SU-DHL-6 (cell line): ENCODE data around the gene CERS6.
A peak's percentile ranks its signal among the peaks of the same experiment; 100 is the strongest.

Experiments used
- H2AFZ ChIP-seq: fragments of 200-600 bp; sonication (generic); 2 replicates; pipeline ENCODE4 v1.6.1; 2014; ENCODE audit warnings: low read depth, mild to moderate bottlenecking, moderate library complexity, mixed read lengths, antibody characterized with exemption, low read length; ENCODE audit not compliant: severe bottlenecking
- H3F3A ChIP-seq: fragments of 200-600 bp; shearing (Covaris generic); 2 replicates; pipeline ENCODE4 v1.6.0; 2016; ENCODE audit warnings: antibody characterized with exemption, mild to moderate bottlenecking; ENCODE audit not compliant: insufficient read depth
- H3K27ac ChIP-seq: fragments of 200-600 bp; sonication (generic); 2 replicates; pipeline ENCODE4 v1.5.1; 2016; ENCODE audit warnings: low read depth, mild to moderate bottlenecking, low read length, moderate library complexity, mixed read lengths
- H3K27me3 ChIP-seq: fragments of 200-600 bp; sonication (generic), shearing (Covaris generic); 2 replicates; pipeline ENCODE4 v1.6.0; 2014; ENCODE audit warnings: mild to moderate bottlenecking, low read length
- H3K36me3 ChIP-seq: fragments of 200-600 bp; sonication (generic); 2 replicates; pipeline ENCODE4 v1.6.1; 2014; ENCODE audit warnings: mild to moderate bottlenecking, low read length, mixed read lengths
- H3K4me2 ChIP-seq: fragments of 300-600, 200-600 bp; shearing (Covaris generic), sonication (generic); 2 replicates; pipeline ENCODE4 v1.6.0; 2014; ENCODE audit warnings: low read length, low read depth, mild to moderate bottlenecking; ENCODE audit not compliant: poor library complexity, severe bottlenecking
- H3K4me3 ChIP-seq: fragments of 200-600 bp; sonication (generic); 2 replicates; pipeline ENCODE4 v1.5.1; 2014; ENCODE audit warnings: antibody characterized with exemption, low read length, mild to moderate bottlenecking, mixed read lengths; ENCODE audit not compliant: insufficient read depth, poor library complexity, severe bottlenecking
- H3K79me2 ChIP-seq: fragments of 200-600 bp; sonication (generic); 2 replicates; pipeline ENCODE4 v1.6.1; 2014; ENCODE audit warnings: mild to moderate bottlenecking, low read length, moderate library complexity; ENCODE audit not compliant: insufficient read depth
- H3K9ac ChIP-seq: fragments of 200-600 bp; sonication (generic); 2 replicates; pipeline ENCODE4 v1.7.0; 2014; ENCODE audit warnings: mild to moderate bottlenecking, low read length
- H3K9me2 ChIP-seq: fragments of 200-600 bp; sonication (generic); replicated peaks from 2 replicates; pipeline ENCODE4 v1.6.1; 2014; ENCODE audit warnings: low read length; ENCODE audit not compliant: insufficient read depth
- H3K9me3 ChIP-seq: fragments of 200-600 bp; sonication (generic); 2 replicates; pipeline ENCODE4 v1.6.1; 2014; ENCODE audit warnings: low read length, mixed read lengths; ENCODE audit not compliant: insufficient read depth
- H4K20me1 ChIP-seq: fragments of 200-600 bp; sonication (generic); 2 replicates; pipeline ENCODE4 v1.6.1; 2014; ENCODE audit warnings: low read depth, mild to moderate bottlenecking, antibody characterized with exemption, low read length, moderate library complexity, mixed read lengths
- CTCF ChIP-seq: fragments of 200-600 bp; sonication (generic); IDR thresholded peaks from one replicate; pipeline ENCODE4 v1.5.1; 2017; ENCODE audit warnings: antibody characterized with exemption, mild to moderate bottlenecking, low read length, moderate library complexity; ENCODE audit not compliant: insufficient read depth, poor library complexity, severe bottlenecking
- EZH2phosphoT487 ChIP-seq: fragments of 200-600 bp; sonication (generic), shearing (Covaris generic); conservative IDR thresholded peaks from 2 replicates; pipeline ENCODE4 v1.6.1; 2018; ENCODE audit warnings: mild to moderate bottlenecking, antibody characterized with exemption, low read length, moderate library complexity, mixed read lengths

The CERS6 gene

GRCh38 chr2:168773128-168773527, 317.1 kb downstream of the CERS6 start:
- H3F3A ChIP-seq, result no peaks in the 10 kb centered on the region
- no peak overlapping the region for H3K27ac ChIP-seq
- no peaks in the 10 kb centered on the region for H3K36me3 ChIP-seq
- no peak overlapping the region for H2AFZ ChIP-seq
- no peaks in the 10 kb centered on the region for H4K20me1 ChIP-seq
- H3K4me2 ChIP-seq, result no peak overlapping the region
- no peaks in the 10 kb centered on the region for H3K79me2 ChIP-seq
- no peaks in the 10 kb centered on the region for H3K9me3 ChIP-seq
- no peak overlapping the region for H3K9ac ChIP-seq
- H3K4me3 ChIP-seq, result no peak overlapping the region
- TF ChIP-seq EZH2phosphoT487 (no peak), CTCF (no peak)
- no peaks in the 10 kb centered on the region for H3K27me3 ChIP-seq
- no peaks in the 10 kb centered on the region for H3K9me2 ChIP-seq

DNA sequence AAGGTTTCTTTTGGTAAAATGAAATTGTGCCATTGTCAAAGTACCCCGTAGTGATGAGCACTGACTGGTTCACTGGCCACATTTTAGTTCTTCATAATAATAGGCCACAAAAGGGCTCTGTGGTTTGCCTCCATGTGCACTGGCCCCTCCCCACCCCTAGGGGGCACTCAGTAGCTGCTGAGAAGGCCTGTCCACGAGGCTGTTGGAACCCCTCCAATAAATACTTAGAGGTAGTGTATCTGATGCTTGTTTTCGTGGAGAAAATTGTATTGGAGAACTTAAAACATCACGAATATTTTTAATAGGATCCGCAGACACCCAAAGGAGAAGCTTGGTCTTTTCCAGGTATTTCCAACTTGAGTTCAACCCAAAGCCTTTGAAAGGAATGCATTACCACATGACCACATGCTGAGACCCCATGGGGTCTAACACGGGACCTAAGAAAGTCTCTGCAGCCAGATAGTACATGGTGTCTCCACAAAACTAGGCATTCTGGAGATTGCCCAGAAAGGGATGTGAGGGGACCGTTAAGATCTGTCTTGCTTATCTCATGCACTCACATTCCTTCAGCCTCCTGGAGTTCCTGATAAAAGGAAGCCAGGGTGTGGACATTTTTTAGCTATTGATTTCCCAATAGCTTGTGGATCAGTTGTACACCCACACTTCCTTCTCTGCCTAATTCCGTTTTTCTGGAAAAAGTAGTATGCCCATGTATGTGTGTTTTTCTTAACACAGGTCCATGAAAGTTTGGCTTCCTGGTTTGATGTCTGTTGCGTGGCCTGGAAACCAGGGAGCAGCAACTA, 317.8 kb downstream of the CERS6 start:
- H2AFZ ChIP-seq, result no peak overlapping the region
- H4K20me1 ChIP-seq, result no peaks in the 10 kb centered on the region
- H3K9me3 ChIP-seq, result no peaks in the 10 kb centered on the region
- no peaks in the 10 kb centered on the region for H3K79me2 ChIP-seq
- H3K27ac ChIP-seq, result no peak overlapping the region
- no peaks in the 10 kb centered on the region for H3K27me3 ChIP-seq
- H3K36me3 ChIP-seq, result no peaks in the 10 kb centered on the region
- no peak overlapping the region for H3K9ac ChIP-seq
- H3K4me3 ChIP-seq, result no peak overlapping the region
- no peaks in the 10 kb centered on the region for H3K9me2 ChIP-seq
- H3K4me2 ChIP-seq, result no peak overlapping the region
- TF ChIP-seq EZH2phosphoT487, result no peak
- peak; percentile 94 for TF ChIP-seq CTCF
- H3F3A ChIP-seq, result no peaks in the 10 kb centered on the region

- no peaks in the 10 kb centered on the region for H4K20me1 ChIP-seq
- no peaks in the 10 kb centered on the region for H3K36me3 ChIP-seq
- TF ChIP-seq EZH2phosphoT487 (no peak), CTCF (no peak)
- no peak overlapping the region for H3K27ac ChIP-seq
- no peak overlapping the region for H3K4me2 ChIP-seq
- H3K27me3 ChIP-seq, result no peaks in the 10 kb centered on the region
- no peaks in the 10 kb centered on the region for H3K9me3 ChIP-seq
- H3K9me2 ChIP-seq, result no peaks in the 10 kb centered on the region
- no peak overlapping the region for H3K9ac ChIP-seq
- H3K4me3 ChIP-seq, result no peak overlapping the region
- H2AFZ ChIP-seq, result no peak overlapping the region
- no peaks in the 10 kb centered on the region for H3F3A ChIP-seq
- no peaks in the 10 kb centered on the region for H3K79me2 ChIP-seq
These were observed 319.8 kb downstream of the CERS6 start for GRCh38 chr2:168775837-168776236.
